NK-92 (cell line): ENCODE results near the gene TMCC3.

ENCODE experiments used
- DNase-seq: peaks from one replicate; lab custom pipeline; 2025; ENCODE audit not compliant: unreplicated experiment; lab: John Stamatoyannopoulos, UW

TMCC3 gene

DNA sequence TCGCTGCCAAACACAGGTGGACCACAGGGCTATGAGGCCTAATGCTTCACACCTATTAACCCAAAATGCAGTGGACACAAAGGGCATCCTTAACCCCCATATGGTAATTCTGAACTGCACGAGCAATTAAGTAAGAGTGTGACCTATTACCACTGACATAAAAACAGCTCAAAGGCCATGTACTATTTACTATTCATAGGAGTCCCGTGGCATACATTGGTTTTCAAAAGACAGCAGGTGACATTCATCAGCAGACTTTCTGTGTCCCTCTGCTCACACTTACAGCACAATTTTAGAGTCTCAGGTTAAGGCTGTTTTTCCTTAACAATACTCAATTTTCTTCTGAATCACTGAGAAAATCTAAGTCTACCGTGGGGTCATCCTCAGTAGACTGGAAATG is 23.1 kb upstream of the TMCC3 start:
- no peak for DNase-seq

DNA sequence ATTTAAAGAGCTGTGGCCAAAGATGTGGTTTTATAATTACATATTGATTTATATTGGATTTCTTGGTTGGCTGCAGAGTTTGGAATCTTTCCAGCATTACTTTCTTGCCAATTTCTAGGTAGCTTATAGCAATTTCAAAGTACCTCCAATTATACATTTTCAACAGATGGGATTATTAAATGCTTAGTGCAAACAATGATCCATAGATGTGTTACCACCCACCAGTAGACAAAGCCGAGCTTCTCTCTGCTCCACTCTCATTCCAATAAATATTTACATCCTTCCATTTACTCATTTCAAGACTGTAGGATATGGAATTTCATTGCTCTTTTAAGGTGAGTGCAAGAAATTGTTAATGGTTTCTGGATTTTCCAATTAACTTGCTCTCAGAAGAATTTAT is 21.6 kb upstream of the TMCC3 start:
- no peak for DNase-seq

DNA sequence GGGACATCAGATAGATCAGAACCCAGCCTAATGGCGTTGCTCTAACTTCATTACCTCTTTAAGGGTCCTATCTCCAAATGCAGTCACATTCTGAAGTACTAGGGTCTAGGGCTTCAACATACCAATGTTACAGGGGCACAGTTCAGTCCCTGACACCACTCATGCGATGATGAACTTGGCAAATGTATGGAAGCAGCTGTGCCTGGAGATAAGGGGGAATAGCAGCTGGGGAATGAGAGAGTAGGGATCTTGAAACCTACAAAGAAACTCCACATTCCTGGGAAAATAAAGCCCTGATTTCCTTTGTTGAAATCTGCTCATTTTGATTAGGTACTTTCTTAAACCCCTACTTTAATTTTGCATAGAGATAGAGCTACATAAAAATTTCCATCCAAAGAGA is 20.5 kb upstream of the TMCC3 start:
- no peak for DNase-seq

DNA sequence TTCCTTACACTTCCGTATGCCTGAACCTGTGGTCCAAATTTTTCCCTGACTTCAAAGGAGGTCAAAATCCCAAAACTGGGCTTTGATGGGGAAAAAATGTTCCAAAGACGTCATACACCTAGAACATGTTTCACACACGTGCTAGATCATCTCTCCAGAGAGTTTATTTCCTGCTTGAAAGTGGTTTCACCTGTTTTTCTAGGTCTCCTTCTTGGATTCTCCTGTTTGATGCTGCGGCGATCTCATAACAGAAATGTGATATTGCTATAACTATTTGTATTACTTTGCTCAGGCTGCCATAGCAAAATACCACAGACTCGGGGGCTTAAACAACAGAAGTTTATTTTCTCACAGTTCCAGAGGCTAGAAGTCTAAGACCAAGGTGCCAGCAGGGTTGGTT is 19.7 kb upstream of the TMCC3 start:
- no peak for DNase-seq

DNA sequence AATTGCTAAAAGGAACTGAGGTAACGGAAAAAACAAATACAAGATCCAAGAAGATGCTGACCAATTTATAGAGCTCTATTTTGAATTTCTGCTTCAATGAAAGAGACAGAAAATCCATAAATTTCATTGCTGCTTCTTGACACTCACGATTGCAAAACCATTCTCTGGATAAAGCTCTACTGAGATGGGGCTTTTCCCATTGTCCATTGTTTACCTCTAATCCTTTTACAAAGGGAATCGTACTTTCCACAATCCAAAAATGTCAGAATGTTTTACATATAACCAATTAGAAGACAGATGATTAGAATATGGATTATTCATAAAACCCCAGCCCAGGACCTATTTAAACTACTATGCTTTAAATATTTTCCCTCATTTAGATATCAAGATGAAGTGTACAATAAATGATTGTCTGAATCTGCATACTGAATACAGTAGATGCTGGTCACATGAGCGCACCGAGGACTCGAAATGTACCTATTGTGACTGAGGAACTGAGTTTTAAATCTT is 16.7 kb upstream of the TMCC3 start:
- no peak for DNase-seq

DNA sequence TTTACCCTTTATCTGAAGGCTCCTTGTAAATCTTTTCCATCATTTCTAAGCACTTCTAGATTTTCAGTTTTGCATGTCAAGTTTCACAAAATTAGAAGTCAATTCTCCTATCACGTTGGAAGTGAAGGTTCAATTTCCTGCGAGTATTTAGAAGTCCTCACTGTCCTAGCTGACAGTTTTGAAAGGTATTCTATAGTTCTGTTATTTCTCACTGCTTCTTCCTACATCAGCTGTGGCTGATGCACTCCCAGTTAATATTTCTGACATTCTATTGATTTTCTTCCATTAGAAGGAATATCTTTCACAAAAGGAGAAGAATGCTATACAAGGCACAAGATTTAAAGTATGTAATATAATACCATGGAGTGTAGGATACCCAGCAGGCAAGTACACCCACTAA is 15.8 kb upstream of the TMCC3 start:
- DNase-seq: no peak

DNA sequence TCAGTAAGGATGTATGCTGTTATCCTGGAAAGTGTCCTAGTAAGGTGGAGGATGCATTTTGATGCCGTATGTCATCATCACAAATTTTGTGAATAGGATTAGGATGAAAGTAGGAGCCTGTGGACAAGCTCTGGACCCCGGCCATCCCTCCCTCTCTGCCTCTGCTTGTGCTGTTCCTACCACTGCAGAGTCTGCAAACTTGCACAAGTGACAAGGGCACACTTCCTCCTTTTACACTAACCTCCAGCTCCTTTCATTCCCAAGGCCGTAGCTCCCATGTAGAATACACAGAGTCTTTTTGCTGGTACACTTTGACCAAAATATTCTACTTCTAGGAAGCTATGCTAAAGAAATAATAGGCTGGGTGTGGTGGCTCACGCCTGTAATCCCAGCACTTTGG is 13.3 kb upstream of the TMCC3 start:
- DNase-seq: no peak

DNA sequence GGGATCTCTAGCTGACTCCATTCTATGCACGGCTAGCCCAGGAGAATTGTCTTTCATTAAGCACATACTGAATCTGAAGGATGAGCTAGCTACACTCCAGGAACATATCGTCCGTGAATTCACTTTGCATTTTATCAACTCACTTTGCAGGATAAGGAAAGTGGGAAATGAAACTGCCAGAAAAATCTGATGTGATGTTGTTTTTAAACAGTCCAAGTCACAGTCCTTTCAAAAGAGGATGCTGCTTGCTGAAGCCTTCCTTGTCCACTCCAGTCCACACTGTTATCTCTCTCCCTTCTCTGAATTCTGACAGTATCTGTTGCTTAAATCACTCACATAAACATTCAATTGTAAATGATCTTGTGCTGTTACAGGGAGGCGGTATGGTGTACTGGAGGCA is 12.7 kb upstream of the TMCC3 start:
- no peak for DNase-seq

DNA sequence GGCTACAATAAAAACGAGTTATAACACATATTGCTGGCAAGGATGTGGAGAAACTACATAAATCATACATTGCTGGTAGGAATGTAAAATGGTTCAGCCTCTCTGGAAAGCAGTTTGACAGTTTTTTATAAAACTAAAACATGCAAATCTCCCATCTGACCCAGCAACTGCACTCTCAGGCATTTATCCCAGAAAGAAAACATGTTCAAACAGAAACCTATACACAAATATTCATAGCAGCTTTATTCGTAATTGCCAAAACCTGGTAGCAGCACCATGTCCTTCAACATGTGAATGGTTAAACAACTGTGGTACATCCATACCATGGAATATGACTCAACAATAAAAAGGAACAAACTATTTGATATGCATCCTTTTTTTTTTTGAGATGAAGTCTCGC is 10.1 kb upstream of the TMCC3 start:
- no peak for DNase-seq

DNA sequence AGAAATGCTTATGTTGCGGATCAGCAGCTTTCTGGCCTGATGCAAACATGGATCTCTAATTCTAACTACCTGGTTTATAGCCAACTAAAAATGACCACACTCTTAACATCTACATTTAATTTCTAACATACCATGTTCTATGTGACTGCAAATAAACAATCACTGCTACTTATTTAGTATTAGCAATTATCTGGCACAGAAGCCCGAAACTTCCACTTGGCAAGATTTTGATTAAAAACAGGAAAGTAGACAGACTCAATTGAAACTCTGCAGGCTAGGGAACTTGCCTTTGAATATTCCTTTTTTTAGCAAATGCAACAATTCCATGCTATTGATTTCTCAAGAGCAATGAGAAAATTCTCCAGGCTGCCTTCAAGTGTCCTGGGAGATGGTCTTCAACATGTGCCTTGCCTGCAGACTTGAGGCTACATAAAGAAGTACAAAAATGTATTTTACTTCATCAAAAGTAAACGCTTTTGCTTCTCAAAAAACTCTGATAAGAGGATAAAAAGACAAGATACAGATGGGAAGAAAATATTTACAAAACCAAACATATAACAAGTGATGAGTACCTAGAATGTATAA is 9.1 kb upstream of the TMCC3 start:
- DNase-seq: no peak

DNA sequence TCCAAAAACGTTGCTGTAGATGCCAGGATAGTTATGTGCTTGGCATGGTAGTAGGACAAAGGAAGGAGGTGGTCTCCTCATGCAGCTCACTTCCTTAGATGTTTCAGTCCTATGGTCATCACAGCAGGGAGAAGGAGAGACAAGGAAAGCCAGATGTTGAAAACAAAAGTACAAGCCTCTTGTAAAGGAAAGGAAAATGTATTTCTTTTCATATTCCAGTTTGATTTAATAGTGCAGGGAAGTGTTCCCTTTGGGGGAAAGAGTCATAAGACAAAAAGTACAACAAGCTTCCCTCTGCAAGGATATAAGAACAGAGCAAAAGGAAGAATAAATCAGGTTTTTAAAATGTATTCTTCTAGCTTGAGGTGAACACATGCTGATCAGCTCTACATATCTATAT is 8.6 kb upstream of the TMCC3 start:
- DNase-seq: no peak

DNA sequence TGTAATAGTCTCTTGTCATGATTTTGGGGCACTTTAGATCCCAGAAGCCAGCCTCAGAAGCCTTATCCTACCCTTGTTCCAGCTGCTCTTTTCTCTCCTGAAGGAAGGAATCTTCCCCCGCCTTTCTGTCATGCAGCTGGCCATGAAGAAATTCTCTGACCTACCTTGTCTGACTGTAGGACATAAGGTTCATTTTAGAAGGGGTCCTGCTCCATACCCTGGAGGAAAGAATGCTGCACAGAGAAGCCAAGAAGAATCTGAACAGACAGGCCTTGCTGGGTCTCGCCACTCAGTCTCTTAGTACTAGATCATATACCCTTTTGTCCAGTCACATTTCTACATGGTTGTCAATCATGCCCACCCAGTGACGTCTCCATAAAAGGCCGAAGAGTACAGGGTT is 6.2 kb upstream of the TMCC3 start:
- no peak for DNase-seq

DNA sequence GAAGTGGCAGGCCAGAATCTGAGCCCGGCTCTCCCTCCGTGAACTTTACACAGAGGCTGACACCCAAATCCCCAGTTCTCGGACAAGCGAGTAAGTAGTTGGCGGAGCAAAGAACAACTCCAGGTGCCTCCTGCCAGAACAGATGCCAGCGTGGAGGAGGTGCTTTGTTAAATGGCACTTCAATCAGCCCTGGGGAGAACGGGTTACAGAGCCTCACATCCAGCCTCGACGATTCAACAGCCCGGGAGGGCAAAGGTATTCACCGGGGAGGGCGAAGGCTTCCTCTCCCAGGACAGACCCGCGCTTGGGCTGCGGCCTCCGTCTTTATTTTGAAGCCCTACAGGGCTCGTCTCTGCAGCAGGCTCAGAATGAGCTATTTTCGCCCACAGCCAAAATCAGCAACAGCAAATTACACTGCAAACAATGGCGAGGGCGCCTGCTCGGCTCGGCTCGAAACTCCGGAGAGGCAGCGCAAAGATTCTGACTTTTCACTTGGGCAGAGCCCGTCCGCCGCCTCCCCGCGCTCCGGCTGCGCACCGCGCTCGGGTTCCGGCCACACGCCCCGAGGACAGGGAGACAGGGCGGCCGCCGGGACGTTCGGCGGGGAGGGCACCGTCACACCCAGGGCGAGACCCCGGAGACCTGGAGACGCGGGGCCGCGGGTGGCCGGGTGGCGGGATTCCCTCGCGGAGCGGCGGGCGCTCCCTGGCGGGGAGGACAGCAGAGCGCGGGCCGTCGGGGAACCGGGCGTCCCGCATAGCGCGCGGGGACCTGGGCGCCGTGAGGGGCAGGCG is 811 bp downstream of the TMCC3 start:
- DNase-seq: no peak

DNA sequence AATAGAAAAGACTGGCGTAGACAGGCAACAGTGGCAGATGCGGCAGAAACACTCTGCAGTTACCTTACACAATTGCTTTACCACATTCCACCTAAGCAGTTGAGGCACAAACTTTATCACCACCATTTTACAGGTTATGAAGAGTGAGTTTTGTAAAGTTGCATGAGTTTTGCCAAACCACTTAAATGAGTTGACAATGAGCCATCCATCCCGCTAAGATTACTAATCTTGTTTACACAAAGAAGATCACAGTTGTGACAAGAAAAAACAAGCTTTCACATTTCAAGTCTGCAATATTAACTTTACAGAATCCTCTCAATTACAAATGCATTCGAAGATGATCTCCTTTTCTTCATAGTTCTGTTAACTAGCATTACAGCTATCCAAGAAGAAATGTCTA is 1.8 kb downstream of the TMCC3 start:
- no peak for DNase-seq

DNA sequence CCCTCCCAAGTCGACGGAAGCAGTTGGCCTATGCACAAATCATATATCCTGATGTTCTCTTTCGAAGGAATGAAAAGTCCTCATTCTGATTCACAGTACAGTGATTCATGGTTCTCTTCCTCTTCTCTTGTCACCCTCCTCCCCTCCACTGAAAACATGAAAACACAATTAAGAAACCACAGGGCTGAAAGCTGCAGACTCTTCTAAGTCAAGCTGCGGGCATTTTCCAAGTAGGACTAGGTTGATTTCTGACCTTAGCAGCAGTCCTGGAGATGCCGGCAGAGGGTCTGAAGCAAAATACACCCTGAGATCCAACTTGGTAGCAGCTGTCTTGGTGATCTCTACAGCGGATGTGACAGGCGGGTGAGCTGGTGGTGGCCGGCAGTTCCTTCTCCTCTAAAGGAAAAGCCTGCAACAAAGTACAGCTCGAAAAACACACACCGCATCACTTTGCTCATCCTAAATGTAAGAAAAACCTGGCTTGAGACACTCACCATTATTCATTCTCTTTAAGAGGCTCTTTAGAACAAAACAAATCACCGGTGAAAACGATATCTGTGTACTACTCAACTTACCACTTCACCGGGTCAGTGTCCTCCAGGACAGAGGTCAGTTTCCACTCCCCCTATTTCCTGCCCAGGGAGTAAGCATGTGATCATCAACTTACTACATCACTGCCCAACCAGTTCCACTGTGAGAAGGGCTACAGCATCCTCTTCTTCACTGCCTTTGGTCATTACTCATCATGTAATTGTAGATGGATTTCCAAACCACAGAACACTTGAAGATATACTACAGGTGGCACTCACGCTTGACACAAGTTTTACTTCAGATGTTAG is 6.0 kb downstream of the TMCC3 start:
- no peak for DNase-seq

DNA sequence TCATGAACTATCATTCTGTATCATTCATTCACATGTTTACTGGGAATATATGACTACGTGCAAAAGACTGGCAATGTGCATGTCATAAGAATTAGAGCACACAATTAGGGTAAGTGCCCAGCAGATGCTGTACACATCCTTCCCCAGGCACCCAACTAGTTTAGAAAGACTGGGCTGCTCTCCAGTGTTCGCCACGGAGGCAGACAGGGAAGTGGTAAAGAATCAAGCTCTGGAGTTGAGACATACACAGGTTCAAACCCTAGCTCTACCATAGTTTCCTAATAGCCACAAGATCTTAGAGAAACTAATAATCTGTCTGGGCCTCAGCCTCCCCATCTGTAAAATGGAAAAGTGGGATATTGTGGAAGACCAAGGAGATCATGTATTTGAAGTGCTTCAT is 6.8 kb downstream of the TMCC3 start:
- no peak for DNase-seq

DNA sequence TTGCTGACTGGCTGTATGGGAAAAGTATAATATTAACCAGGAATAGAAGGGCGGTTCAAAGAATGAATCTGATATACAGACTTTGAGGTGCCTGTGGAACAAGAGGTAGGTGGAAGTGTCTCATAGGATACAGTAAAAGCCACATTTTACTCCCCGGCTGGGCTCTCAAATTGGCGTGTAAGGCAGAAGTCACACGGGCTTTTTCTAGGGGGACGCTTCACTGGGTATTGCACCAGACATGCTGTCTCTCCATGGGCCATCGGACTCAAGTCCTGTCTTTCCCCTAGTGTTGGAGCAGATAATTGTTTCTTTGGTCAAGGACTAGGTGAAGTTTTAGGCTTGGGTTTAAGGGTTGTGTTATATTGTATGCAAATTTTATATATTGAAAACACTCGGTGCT is 9.1 kb downstream of the TMCC3 start:
- no peak for DNase-seq

DNA sequence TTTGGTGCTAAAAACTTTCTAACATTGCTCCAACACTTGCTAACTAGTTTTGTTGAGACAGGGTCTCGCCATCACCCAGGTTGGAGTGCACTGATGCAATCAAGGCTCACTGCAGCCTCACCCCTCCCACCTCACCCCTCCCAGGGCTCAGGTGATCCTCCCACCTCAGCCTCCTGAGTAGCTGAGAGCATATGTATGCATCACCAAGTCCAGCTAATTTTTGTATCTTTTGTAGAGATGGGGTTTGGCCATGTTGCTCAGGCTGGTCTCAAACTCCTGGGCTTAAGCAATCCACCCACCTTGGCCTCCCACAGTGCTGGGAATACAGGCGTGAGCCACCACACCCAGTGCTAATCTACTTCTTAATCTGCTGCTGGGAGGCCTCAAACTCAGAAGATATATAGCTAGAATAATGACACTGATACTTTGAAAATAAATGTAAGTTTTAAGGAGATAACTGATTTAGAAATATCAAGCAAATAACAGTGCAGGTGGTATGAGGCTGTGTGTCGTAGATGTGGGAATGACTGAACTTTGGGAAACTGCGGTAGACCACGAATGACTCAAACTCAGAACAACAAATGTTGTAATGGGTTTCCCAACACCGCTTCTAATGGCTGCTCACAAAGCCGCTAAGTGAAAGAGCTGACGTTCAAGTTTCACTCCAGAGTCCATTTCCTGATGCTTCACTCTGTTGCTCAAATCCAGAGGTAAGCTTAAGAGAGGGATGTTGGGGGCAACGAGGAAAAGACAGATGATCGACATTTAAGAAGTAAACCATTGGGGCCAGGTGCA is 10.0 kb downstream of the TMCC3 start:
- DNase-seq: no peak

DNA sequence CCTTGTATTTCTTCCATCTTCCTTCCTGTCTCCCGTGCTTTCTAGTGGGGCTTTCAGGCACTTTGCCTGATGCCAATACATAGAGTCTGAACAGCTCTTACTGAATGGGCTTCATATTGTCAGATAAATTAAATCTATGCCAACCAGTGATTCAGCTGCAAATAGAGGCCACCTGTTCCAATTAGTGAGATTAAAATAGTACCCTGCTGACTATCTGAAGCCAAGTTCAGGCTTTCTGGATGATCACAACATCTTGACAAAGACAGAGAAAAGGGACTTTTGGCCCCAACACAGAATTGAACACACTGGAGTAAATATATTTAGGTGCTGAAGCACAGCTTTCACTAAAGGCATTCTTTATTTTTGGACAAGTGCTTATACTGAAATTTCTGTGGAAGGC is 11.8 kb downstream of the TMCC3 start:
- DNase-seq: no peak

DNA sequence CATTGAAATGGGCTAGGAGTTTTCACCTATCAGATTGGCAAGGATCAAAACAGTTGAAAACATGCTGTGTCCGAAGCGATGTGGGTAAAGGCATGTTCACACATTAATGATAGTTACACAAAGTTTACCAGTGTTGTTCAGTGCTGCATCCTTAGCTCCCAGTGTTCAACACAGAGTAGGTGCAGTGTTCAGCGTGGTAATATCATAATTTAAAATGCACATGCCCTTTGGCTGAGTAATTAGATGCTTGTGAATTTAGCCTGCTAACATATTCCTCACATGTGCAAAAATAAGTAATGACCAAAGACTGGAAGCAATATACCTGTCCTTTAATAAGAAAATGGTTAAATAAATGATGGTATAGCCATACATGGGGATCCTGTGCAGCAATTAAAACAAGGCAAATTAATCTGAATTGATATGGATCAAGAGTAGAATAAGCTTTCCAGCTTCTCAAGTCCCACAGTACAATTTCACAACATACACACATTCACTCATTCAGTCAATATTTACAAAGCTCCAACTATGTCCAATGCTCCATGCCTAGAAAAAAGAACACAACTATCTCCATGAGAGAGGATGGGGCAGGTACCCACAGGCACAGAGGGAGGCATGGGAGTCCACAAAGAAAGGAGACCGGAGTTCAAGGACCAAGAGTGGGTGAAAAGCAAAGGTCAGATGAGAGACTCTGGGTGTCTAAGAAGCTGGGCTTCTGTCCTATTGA is 12.8 kb downstream of the TMCC3 start:
- no peak for DNase-seq
